Hepatocyte (in vitro differentiated cells): Measurements from ENCODE around the gene COX5A.

Experiments
- EZH2 ChIP-seq: fragments of 200-600 bp; sonication (generic); IDR thresholded peaks from 2 replicates; pipeline ENCODE4 v1.6.1; 2016; ENCODE audit warnings: antibody characterized with exemption, mild to moderate bottlenecking, borderline replicate concordance
- TF ChIP-seq, protein P1 (sequence below): fragments of 200-600 bp; sonication (generic); IDR thresholded peaks from 2 replicates; pipeline ENCODE4 v1.5.1; 2016; ENCODE audit warnings: antibody characterized with exemption, mild to moderate bottlenecking; ENCODE audit not compliant: poor library complexity

DNA sequence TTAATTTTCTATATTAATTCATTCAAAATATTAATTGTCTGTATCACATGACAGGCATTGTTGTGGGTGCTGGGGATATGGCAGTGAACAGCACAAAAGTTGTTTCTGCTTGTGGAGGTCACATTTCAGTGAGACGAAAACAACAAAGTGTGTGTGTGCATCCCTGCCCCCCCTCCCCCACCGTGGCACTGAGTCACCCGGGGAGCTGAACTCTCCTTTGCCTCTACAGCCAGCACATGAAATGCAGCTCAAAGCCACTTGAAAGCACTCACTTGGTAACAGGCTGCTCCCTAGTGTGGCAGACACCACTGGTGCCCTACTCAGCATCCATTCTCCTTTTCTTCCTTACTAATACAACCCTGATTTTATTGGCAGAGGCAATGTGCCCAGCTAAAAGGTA lies 40.6 kb upstream of the COX5A start:
- TF ChIP-seq, protein P1, sequence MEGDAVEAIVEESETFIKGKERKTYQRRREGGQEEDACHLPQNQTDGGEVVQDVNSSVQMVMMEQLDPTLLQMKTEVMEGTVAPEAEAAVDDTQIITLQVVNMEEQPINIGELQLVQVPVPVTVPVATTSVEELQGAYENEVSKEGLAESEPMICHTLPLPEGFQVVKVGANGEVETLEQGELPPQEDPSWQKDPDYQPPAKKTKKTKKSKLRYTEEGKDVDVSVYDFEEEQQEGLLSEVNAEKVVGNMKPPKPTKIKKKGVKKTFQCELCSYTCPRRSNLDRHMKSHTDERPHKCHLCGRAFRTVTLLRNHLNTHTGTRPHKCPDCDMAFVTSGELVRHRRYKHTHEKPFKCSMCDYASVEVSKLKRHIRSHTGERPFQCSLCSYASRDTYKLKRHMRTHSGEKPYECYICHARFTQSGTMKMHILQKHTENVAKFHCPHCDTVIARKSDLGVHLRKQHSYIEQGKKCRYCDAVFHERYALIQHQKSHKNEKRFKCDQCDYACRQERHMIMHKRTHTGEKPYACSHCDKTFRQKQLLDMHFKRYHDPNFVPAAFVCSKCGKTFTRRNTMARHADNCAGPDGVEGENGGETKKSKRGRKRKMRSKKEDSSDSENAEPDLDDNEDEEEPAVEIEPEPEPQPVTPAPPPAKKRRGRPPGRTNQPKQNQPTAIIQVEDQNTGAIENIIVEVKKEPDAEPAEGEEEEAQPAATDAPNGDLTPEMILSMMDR, result no peak
- TF ChIP-seq EZH2, result no peak
